ENCODE results near the gene INTS6L. TPM values are rescaled to one million over a fixed set of nuclear protein-coding genes. Genes with fewer than 3 reads are reported as not detected.

INTS6L gene
- 30.7 TPM for total RNA-seq

GRCh38 chrX:135520553-135521404 lies at the start of gene INTS6L:
Gene INTS6L (plus strand): TSS chrX:135520660. CDS start chrX:135520993, 333 bp downstream.

Other genes starting within 250 kb of the INTS6L start
- not detected for gene ETDC, start 211.2 kb upstream of the INTS6L start, total RNA-seq
- gene ZNF75D, start 176.6 kb upstream of the INTS6L start, total RNA-seq = 17.2 TPM
- 19.7 TPM for gene ZNF449, start 175.9 kb upstream of the INTS6L start, total RNA-seq
- gene SMIM10L2A, start 98.7 kb upstream of the INTS6L start, total RNA-seq = 9.7 TPM
- gene CT45A1, start 193.0 kb downstream of the INTS6L start, total RNA-seq = not detected
- not detected for gene CT45A3, start 247.5 kb downstream of the INTS6L start, total RNA-seq